Esophagus squamous epithelium (tissue), 5 donors: ENCODE results near the gene TSPO. TPM values are rescaled to one million over a fixed set of nuclear protein-coding genes. Genes with fewer than 3 reads are reported as not detected.

ENCODE experiments used
- DNase-seq: peaks from one replicate; lab custom pipeline; 2025; lab: John Stamatoyannopoulos, UW
- H3K27ac ChIP-seq, 4 donors: fragments of 200-600 bp; sonication (generic); one replicate each; pipeline ENCODE4 v1.5.1; 2016 to 2019; ENCODE audit warnings: mild to moderate bottlenecking in 1 of 4
- H3K27me3 ChIP-seq, 4 donors: fragments of 200-600 bp; sonication (generic); 1 replicate in 3 of 4; 2 replicates in 1 of 4; pipeline versions ENCODE4 v1.5.1 to v1.6.0; 2017 to 2021; ENCODE audit warnings: antibody characterized with exemption in 1 of 4
- H3K36me3 ChIP-seq, 3 donors: fragments of 200-600 bp; sonication (generic); one replicate each; pipeline ENCODE4 v1.5.1; 2016 to 2019
- H3K4me1 ChIP-seq, 3 donors: fragments of 200-600 bp; sonication (generic); one replicate each; pipeline ENCODE4 v1.5.1; 2017 to 2019
- H3K4me3 ChIP-seq, 4 donors: fragments of 200-600 bp; sonication (generic); 1 replicate in 3 of 4; 2 replicates in 1 of 4; pipeline ENCODE4 v1.5.1; 2016 to 2019; ENCODE audit warnings: mild to moderate bottlenecking in 2 of 4, moderate library complexity in 1 of 4
- H3K9me3 ChIP-seq, 3 donors: fragments of 200-600 bp; sonication (generic); one replicate each; pipeline ENCODE4 v1.5.1; 2016 to 2019
- CTCF ChIP-seq, 6 experiments: fragments of 450-650 bp in 4 of 6; fragments of 200-600 bp in 2 of 6; sonication (generic) in 2 of 6; IDR thresholded peaks; one replicate each; pipeline ENCODE4 v1.5.1; 2016 to 2019; ENCODE audit warnings: antibody characterized with exemption in 6 of 6, mild to moderate bottlenecking in 4 of 6, moderate library complexity in 4 of 6
- POLR2A ChIP-seq, 4 donors: fragments of 450-650 bp; IDR thresholded peaks; one replicate each; pipeline ENCODE4 v1.6.1; 2017; ENCODE audit warnings: antibody characterized with exemption in 4 of 4, mild to moderate bottlenecking in 4 of 4, moderate library complexity in 3 of 4
- WGBS, 2 donors: methylation state at CpG; one replicate each; pipeline ENCODE4 v1.1.5; 2018; 5-methylcytosine and 5-hydroxymethylcytosine counted together
- intact Hi-C: fragments of 100-400 bp; cut with DNase I; formaldehyde crosslinking; loops from one replicate; pipeline ENCODE4 v1.15.0; 2022
- total RNA-seq, 4 donors: library from RNA; depleted of rRNA; stranded (reverse); fragments of >200 nt; gene quantifications; one replicate each; pipeline ENCODE4 v1.1.0, GENCODE V29; 2016
- donor health status: DM: yes; HTN: yes; CAD: no.

Gene TSPO
- total RNA-seq, 4 donors from 2014 or later, result 737 to 1,827 (median 875) TPM

DNA sequence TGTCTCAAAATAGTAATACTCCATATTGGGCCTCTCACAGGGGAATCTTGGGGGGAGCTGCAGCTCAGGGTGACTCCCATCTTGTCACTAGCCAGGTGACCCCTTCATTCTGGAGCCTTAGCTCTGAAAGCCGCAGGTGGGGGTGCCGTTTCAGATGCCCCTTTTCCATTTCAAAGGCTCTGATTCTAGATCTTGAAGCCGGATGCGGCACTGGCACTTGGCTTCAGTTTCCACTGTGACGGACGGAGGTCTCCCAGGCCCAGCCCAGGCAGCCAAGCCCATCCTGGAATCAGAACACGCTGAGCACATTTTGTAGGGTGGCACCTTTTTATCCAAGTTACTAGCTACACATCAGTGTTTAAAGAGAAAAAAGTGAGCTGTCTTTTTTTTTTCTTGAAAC lies 34.4 kb upstream of the TSPO start:
- WGBS, 2 donors, result 80 to 100% methylated on average over 1 to 4 of the region's 7 CpGs
- intact Hi-C loops, result no loop called here
- Histone ChIP-seq H3K9me3 (no peaks in the 10 kb centered on the region), H3K4me3 (no peak overlapping the region), H3K4me1 (peaks cover 5 to 47% (median 9%) of the 10 kb centered on the region in 3 donors), H3K27ac (no peak overlapping the region), H3K36me3 (no peaks in the 10 kb centered on the region), H3K27me3 (peaks cover 0 to 33% (median 0%) of the 10 kb centered on the region in 4 donors)
- no peak for DNase-seq
- TF ChIP-seq CTCF (IDR thresholded peaks at IDR 0.05) (no peak), POLR2A (IDR thresholded peaks at IDR 0.05) (no peak)

GRCh38 chr22:43118024-43118849 lies 33.1 kb upstream of the TSPO start:
- DNase-seq, result no peak
- TF ChIP-seq POLR2A (IDR thresholded peaks at IDR 0.05) (no peak), CTCF (IDR thresholded peaks at IDR 0.05) (no peak)
- peak overlapping the region in 3 of 4 donors; percentile 18 to 77 (median 66) for H3K27ac ChIP-seq
- H3K9me3 ChIP-seq, result no peaks in the 10 kb centered on the region
- no peak overlapping the region for H3K4me3 ChIP-seq
- WGBS, 2 donors, result 75 to 98% methylated on average over 6 to 14 of the region's 21 CpGs
- intact Hi-C loops, result no loop called here
- H3K27me3 ChIP-seq, result peaks cover 0 to 20% (median 0%) of the 10 kb centered on the region in 4 donors
- no peaks in the 10 kb centered on the region for H3K36me3 ChIP-seq
- H3K4me1 ChIP-seq, result peaks cover 5 to 59% (median 13%) of the 10 kb centered on the region in 3 donors

DNA sequence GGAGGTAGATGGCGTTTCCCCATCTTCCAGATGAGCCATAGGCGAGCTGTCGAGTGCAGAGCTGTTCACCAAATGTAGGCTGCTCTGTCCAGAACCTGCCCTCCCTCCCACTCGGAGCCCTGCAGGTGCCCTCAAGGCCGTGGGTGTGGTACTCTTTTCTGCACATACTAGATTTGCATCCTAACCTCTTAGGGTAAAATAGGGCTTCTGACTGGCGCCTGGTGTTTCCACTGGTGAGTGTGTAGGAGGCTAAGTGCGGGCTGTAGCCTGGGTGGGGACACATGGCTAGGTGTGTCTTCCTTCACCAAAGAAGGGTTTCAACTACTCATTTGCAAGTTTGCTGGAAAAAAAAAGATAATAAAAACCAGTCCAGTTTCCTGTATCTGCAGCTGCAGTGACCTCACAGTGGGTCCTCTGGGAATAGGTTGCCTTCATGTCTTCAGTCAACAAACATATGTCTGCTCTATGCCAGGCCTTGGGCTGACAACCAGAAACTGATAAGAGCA lies 32.4 kb upstream of the TSPO start:
- intact Hi-C loops, result no loop called here
- no peaks in the 10 kb centered on the region for H3K9me3 ChIP-seq
- H3K27ac ChIP-seq, result peak overlapping the region; percentile 14 to 77 (median 42)
- no CpG with 5 or more reads among the region's 7 CpGs for WGBS, 2 donors
- TF ChIP-seq CTCF (IDR thresholded peaks at IDR 0.05) (no peak), POLR2A (IDR thresholded peaks at IDR 0.05) (no peak)
- peaks cover 8 to 62% (median 13%) of the 10 kb centered on the region in 3 donors for H3K4me1 ChIP-seq
- DNase-seq, result no peak
- H3K4me3 ChIP-seq, result no peak overlapping the region
- H3K27me3 ChIP-seq, result peaks cover 0 to 14% (median 0%) of the 10 kb centered on the region in 4 donors
- H3K36me3 ChIP-seq, result no peaks in the 10 kb centered on the region

GRCh38 chr22:43126501-43127165 lies 24.7 kb upstream of the TSPO start:
- intact Hi-C loops, result no loop called here
- WGBS, 2 donors, result 24 to 50% methylated on average over 1 to 3 of the region's 5 CpGs
- Histone ChIP-seq H3K36me3 (peaks cover under 1 to 12% (median 4%) of the 10 kb centered on the region in 3 donors), H3K9me3 (no peaks in the 10 kb centered on the region), H3K4me1 (peaks cover 20 to 70% (median 24%) of the 10 kb centered on the region in 3 donors), H3K27me3 (no peaks in the 10 kb centered on the region), H3K4me3 (no peak overlapping the region), H3K27ac (peak overlapping the region; percentile 77 to 85 (median 83))
- DNase-seq, result no peak
- TF ChIP-seq CTCF (IDR thresholded peaks at IDR 0.05) (no peak), POLR2A (IDR thresholded peaks at IDR 0.05) (no peak)
